HG02588 (cell line): ENCODE data around the gene KCNQ2.

ENCODE experiments used
- ATAC-seq: cut with Tn5 transposase; IDR thresholded peaks from one replicate; pipeline ENCODE4 v1.9.1; 2021; ENCODE audit warnings: mild to moderate bottlenecking, moderate library complexity; ENCODE audit not compliant: unreplicated experiment

Gene KCNQ2

GRCh38 chr20:63472862-63473390 lies 471 bp upstream of the KCNQ2 start:
- ATAC-seq = no peak

GRCh38 chr20:63471717-63471980 lies 806 bp downstream of the KCNQ2 start:
- ATAC-seq = no peak

- ATAC-seq = no peak
Observed at GRCh38 chr20:63471002-63471716, 1.3 kb downstream of the KCNQ2 start.

- ATAC-seq = no peak
Observed at GRCh38 chr20:63470410-63470809, 2.0 kb downstream of the KCNQ2 start.

- no peak for ATAC-seq
Observed at GRCh38 chr20:63469713-63470101, 2.7 kb downstream of the KCNQ2 start.

GRCh38 chr20:63469019-63469712 lies 3.3 kb downstream of the KCNQ2 start:
- ATAC-seq = no peak

- no peak for ATAC-seq
Observed at GRCh38 chr20:63468421-63468820, 4.0 kb downstream of the KCNQ2 start.

- ATAC-seq = no peak
Observed at GRCh38 chr20:63467294-63468083, 5.0 kb downstream of the KCNQ2 start.

- no peak for ATAC-seq
Observed at GRCh38 chr20:63466861-63467260, 5.6 kb downstream of the KCNQ2 start.

- no peak for ATAC-seq
Observed at GRCh38 chr20:63466250-63466825, 6.1 kb downstream of the KCNQ2 start.

GRCh38 chr20:63465380-63466249 lies 6.8 kb downstream of the KCNQ2 start:
- ATAC-seq = no peak

- ATAC-seq = no peak
Observed at GRCh38 chr20:63464289-63464635, 8.2 kb downstream of the KCNQ2 start.

GRCh38 chr20:63463400-63464288 lies 8.8 kb downstream of the KCNQ2 start:
- no peak for ATAC-seq

- ATAC-seq = no peak
Observed at GRCh38 chr20:63462244-63462643, 10.2 kb downstream of the KCNQ2 start.

- ATAC-seq = no peak
Observed at GRCh38 chr20:63461104-63461763, 11.2 kb downstream of the KCNQ2 start.

- no peak for ATAC-seq
Observed at GRCh38 chr20:63459070-63459380, 13.4 kb downstream of the KCNQ2 start.

GRCh38 chr20:63458170-63459069 lies 14.0 kb downstream of the KCNQ2 start:
- ATAC-seq = no peak

- ATAC-seq = no peak
Observed at GRCh38 chr20:63457737-63458136, 14.7 kb downstream of the KCNQ2 start.
